Measurements from ENCODE around the gene CBX2.

CBX2 gene

DNA sequence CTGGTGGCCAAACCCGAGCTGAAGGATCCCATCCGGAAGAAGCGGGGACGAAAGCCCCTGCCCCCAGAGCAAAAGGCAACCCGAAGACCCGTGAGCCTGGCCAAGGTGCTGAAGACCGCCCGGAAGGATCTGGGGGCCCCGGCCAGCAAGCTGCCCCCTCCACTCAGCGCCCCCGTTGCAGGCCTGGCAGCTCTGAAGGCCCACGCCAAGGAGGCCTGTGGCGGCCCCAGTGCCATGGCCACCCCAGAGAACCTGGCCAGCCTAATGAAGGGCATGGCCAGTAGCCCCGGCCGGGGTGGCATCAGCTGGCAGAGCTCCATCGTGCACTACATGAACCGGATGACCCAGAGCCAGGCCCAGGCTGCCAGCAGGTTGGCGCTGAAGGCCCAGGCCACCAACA, 5.9 kb downstream of the CBX2 start:
- CTCF ChIA-PET, result interaction anchor here (1.3 kb wide), 1 partner anchor 11 kb away, joined by 7 read pairs; no protein-coding TSS in a partner anchor
- DNase-seq (ENCODE audit: low read depth, low spot score), result no peak
- POLR2A ChIA-PET, result no interaction called here
- no peak overlapping the region for H3K4me3 ChIP-seq (ENCODE audit: low read depth, low read length)
- TF ChIP-seq, protein P1, sequence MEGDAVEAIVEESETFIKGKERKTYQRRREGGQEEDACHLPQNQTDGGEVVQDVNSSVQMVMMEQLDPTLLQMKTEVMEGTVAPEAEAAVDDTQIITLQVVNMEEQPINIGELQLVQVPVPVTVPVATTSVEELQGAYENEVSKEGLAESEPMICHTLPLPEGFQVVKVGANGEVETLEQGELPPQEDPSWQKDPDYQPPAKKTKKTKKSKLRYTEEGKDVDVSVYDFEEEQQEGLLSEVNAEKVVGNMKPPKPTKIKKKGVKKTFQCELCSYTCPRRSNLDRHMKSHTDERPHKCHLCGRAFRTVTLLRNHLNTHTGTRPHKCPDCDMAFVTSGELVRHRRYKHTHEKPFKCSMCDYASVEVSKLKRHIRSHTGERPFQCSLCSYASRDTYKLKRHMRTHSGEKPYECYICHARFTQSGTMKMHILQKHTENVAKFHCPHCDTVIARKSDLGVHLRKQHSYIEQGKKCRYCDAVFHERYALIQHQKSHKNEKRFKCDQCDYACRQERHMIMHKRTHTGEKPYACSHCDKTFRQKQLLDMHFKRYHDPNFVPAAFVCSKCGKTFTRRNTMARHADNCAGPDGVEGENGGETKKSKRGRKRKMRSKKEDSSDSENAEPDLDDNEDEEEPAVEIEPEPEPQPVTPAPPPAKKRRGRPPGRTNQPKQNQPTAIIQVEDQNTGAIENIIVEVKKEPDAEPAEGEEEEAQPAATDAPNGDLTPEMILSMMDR (IDR thresholded peaks at IDR 0.05; ENCODE audit: insufficient read depth, low read length, missing control alignments), result no peak

DNA sequence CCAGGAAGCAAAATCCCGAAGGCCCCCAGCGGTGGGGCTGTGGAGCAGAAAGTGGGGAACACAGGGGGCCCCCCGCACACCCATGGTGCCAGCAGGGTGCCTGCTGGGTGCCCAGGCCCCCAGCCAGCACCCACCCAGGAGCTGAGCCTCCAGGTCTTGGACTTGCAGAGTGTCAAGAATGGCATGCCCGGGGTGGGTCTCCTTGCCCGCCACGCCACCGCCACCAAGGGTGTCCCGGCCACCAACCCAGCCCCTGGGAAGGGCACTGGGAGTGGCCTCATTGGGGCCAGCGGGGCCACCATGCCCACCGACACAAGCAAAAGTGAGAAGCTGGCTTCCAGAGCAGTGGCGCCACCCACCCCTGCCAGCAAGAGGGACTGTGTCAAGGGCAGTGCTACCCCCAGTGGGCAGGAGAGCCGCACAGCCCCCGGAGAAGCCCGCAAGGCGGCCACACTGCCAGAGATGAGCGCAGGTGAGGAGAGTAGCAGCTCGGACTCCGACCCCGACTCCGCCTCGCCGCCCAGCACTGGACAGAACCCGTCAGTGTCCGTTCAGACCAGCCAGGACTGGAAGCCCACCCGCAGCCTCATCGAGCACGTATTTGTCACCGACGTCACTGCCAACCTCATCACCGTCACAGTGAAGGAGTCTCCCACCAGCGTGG, 6.5 kb downstream of the CBX2 start:
- POLR2A ChIA-PET, result no interaction called here
- TF ChIP-seq, protein P1 (IDR thresholded peaks at IDR 0.05; ENCODE audit: insufficient read depth, low read length, missing control alignments), result no peak
- CTCF ChIA-PET, result interaction anchor here (1.3 kb wide), 1 partner anchor 10 kb away, joined by 7 read pairs; no protein-coding TSS in a partner anchor
- H3K4me3 ChIP-seq (ENCODE audit: low read depth, low read length), result no peak overlapping the region
- DNase-seq (ENCODE audit: low read depth, low spot score), result no peak

DNA sequence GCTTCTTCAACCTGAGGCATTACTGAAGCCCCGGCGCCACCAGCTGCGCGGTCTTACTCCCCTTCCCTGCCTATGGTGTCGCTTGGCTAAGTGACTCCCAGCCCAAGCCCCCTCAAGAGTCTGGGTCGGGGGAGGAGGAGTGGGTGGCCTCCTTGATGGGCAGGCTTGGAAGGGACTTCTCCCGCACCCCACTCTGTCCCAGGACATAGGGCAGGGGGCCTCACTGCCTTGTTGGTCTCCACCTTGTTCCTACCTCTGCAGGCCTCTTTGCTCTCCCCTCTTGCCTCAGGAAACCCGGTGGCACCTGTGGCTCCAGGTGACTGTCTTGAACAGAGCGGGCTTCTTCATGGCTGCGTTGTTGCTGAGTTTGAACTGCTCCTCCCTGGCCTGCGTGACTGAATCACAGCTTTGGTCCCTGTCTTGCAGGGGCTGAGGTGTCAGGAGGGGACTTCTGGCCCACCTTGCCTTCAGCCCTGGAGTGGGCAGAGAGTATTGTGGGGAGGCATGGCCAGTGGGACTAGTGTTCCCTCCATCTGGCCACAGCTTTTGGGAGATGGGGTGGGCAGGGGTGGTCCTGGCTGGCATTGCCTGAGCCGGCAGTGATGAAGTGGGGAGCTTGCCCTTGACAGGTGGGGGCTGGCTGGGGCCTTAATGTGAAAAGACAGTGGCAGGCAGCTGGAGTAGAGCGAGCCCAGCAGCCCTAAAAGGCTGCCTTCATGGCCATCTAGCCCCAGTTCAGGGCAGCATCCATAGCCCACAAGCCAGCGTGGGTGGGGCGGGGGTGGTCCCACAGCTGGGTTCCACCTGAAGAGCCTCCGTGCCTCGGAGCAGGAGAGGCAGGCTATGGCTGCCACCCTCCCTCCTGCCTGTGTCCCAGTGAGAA, 7.3 kb downstream of the CBX2 start:
- DNase-seq (ENCODE audit: low read depth, low spot score), result no peak
- TF ChIP-seq, protein P1 (IDR thresholded peaks at IDR 0.05; ENCODE audit: insufficient read depth, low read length, missing control alignments), result no peak
- H3K4me3 ChIP-seq (ENCODE audit: low read depth, low read length), result no peak overlapping the region
- POLR2A ChIA-PET, result no interaction called here
- CTCF ChIA-PET, result interaction anchor here (1.3 to 1.7 kb wide), 2 partner anchors 10 to 207 kb away, joined by 6 to 7 read pairs; no protein-coding TSS in a partner anchor

DNA sequence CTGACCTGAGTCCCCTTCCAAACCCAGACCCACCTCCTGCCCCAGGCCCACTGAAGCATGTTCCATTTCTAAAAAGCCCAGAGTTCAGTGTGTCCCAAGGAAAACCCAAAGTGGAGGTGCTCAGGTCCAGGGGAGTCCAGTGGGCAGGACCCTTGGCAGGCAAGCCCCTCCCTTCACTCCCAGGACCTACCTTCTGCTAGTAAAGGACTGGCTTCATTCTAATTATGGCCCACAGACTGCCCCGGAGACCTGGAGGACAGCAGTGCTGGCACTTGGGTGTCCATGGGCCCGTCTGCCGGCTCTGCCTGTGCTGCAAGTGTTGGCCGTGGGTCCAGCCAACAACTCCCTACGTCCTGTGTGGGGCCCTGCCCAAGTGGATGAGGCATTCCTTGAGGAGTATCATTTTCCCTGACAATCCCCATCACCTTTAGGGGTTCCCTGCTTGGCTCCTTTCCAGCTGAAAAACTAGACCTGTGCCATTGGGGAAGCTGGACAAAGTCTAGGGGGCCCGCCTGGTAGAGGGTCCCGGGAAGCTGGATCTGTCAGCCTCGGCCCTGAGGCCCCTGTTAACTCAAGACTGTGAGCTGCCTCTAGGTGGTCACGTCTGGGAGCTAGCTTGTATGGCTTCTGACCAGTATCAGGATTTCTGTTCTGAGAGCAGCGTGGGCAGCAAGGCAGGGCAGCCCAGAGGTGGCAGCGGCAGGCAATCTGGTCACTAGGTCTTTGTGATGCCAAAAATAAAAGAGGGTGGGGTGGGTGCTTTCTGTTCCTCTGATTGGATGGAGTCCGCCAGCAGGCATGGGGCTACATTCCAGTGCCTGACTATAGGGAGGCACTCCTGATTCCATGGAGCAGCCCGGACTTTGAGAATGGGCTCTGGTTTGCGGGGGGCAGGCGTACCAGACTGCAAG, 8.2 kb downstream of the CBX2 start:
- POLR2A ChIA-PET, result interaction anchor here (0.9 kb wide), 1 partner anchor 53 kb away, joined by 3 read pairs; the partner anchor contains the start of gene CBX4
- TF ChIP-seq, protein P1 (IDR thresholded peaks at IDR 0.05; ENCODE audit: insufficient read depth, low read length, missing control alignments), result no peak
- CTCF ChIA-PET, result interaction anchor here (1.1 to 1.7 kb wide), 4 partner anchors 7 to 206 kb away, joined by 4 to 8 read pairs (median 6); partner anchors contain the start of gene CBX8
- no peak overlapping the region for H3K4me3 ChIP-seq (ENCODE audit: low read depth, low read length)
- DNase-seq (ENCODE audit: low read depth, low spot score), result no peak

DNA sequence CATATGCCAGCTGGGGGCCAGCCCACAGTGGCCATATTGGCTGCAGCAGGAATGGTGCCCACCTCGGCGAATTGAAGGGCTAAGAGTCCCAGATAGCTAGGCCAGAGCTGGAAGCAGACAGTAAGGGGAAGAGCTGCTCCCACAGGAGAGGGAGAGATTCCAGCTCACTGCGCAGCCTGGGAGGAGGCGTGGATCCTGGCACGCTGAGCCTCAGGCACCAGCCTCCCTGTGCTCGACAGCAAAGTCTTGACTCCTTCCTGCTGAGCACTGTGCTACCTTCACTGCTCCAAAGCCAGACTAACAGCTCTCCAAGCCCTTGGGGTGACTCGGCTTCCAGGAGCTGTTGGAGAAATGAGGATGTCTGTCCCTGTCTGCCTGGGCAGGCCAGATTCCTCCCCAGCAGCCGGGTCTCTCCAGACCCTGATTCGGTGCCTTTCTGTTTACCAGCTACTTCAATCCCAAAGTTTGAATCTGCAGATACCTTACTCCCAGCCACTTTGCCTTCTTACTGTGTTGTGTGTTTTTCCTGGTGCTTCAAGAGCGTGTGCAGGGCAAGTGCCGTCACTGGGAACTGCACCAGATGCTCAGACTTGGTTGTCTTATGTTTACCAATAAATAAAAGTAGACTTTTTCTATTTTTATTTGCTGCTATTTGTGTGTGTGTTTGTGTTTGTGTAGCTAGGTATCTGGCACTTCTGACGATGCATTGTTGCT, 9.1 kb downstream of the CBX2 start:
- ChIA-PET CTCF (interaction anchor here (1.1 to 1.7 kb wide), 7 partner anchors 8 to 205 kb away, joined by 3 to 8 read pairs (median 4); partner anchors contain the start of genes CBX4 and CBX8), POLR2A (interaction anchor here (0.9 kb wide), 1 partner anchor 52 kb away, joined by 3 read pairs; the partner anchor contains the start of gene CBX4)
- H3K4me3 ChIP-seq (ENCODE audit: low read depth, low read length), result no peak overlapping the region
- DNase-seq (ENCODE audit: low read depth, low spot score), result no peak
- TF ChIP-seq, protein P1 (IDR thresholded peaks at IDR 0.05; ENCODE audit: insufficient read depth, low read length, missing control alignments), result no peak

Measured in AG04449 (cell line).